HL-60/S4 (cell line): ENCODE measurements around the gene NAA16.
"Not testable (repeated sequence)": the region's sequence is repeated elsewhere in the genome, so short reads cannot be mapped to it uniquely, and the experiment has no call there.

Experiments
- in situ Hi-C: fragments of 300-500 bp; cut with MboI; formaldehyde crosslinking; loops from 2 replicates; pipeline ENCODE4 v1.14.3; 2022; ENCODE audit warnings: low sequenced_read_pairs

Gene NAA16

GRCh38 chr13:41352935-41353840 lies 42.1 kb downstream of the NAA16 start:
- in situ Hi-C loops: no loop called here

GRCh38 chr13:41354416-41354815 lies 43.3 kb downstream of the NAA16 start:
- in situ Hi-C loops: no loop called here

- in situ Hi-C loops: not testable (repeated sequence)
Measured at GRCh38 chr13:41356385-41356648, 45.2 kb downstream of the NAA16 start.

- in situ Hi-C loops: no loop called here
Measured at GRCh38 chr13:41356786-41357185, 45.7 kb downstream of the NAA16 start.

GRCh38 chr13:41361491-41361890 lies 50.4 kb downstream of the NAA16 start:
- in situ Hi-C loops: no loop called here

- in situ Hi-C loops: no loop called here
Measured at GRCh38 chr13:41364043-41364442, 53.0 kb downstream of the NAA16 start.

GRCh38 chr13:41365631-41366030 lies 54.6 kb downstream of the NAA16 start:
- in situ Hi-C loops: no loop called here

- in situ Hi-C loops: no loop called here
Measured at GRCh38 chr13:41370736-41371135, 59.7 kb downstream of the NAA16 start.

GRCh38 chr13:41377446-41377845 lies 66.4 kb downstream of the NAA16 start:
- in situ Hi-C loops: no loop called here

- in situ Hi-C loops: no loop called here
Measured at GRCh38 chr13:41382431-41382830, 71.4 kb downstream of the NAA16 start.

- in situ Hi-C loops: no loop called here
Measured at GRCh38 chr13:41383386-41383785, 72.3 kb downstream of the NAA16 start.

- in situ Hi-C loops: no loop called here
Measured at GRCh38 chr13:41384749-41385503, 73.9 kb downstream of the NAA16 start.

GRCh38 chr13:41386211-41386610 lies 75.1 kb downstream of the NAA16 start:
- in situ Hi-C loops: no loop called here

- in situ Hi-C loops: no loop called here
Measured at GRCh38 chr13:41387576-41387975, 76.5 kb downstream of the NAA16 start.

GRCh38 chr13:41388143-41388881 lies 77.2 kb downstream of the NAA16 start:
- in situ Hi-C loops: no loop called here

GRCh38 chr13:41389580-41389979 lies 78.5 kb downstream of the NAA16 start:
- in situ Hi-C loops: no loop called here

GRCh38 chr13:41394166-41394565 lies 83.1 kb downstream of the NAA16 start:
- in situ Hi-C loops: no loop called here

GRCh38 chr13:41398494-41399170 lies 87.6 kb downstream of the NAA16 start:
- in situ Hi-C loops: no loop called here

- in situ Hi-C loops: no loop called here
Measured at GRCh38 chr13:41401366-41401765, 90.3 kb downstream of the NAA16 start.

GRCh38 chr13:41402691-41403511 lies 91.8 kb downstream of the NAA16 start:
- in situ Hi-C loops: no loop called here
